HUES6 (cell line): Measurements from ENCODE around the gene CDH18.

Experiments used
- H3K27ac ChIP-seq: 2 replicates; pipeline ENCODE4 v1.7.0; 2013; ENCODE audit warnings: low read depth, mild to moderate bottlenecking, low read length, inconsistent platforms
- H3K27me3 ChIP-seq: 2 replicates; pipeline ENCODE4 v1.6.1; 2013; ENCODE audit warnings: low read length; ENCODE audit not compliant: control insufficient read depth, insufficient read depth
- H3K36me3 ChIP-seq: 2 replicates; pipeline ENCODE4 v1.6.1; 2013; ENCODE audit warnings: low read length; ENCODE audit not compliant: control insufficient read depth, insufficient read depth
- H3K4me1 ChIP-seq: 2 replicates; pipeline ENCODE4 v1.6.1; 2013; ENCODE audit warnings: low read length; ENCODE audit not compliant: control insufficient read depth, insufficient read depth
- H3K4me3 ChIP-seq: 2 replicates; pipeline ENCODE4 v1.5.1; 2013; ENCODE audit warnings: low read depth, low read length
- H3K9ac ChIP-seq: one replicate; pipeline ENCODE4 v1.6.1; 2013; ENCODE audit warnings: mild to moderate bottlenecking, low read length
- H3K9me3 ChIP-seq: 2 replicates; pipeline ENCODE4 v1.6.1; 2013; ENCODE audit warnings: low read depth, low read length; ENCODE audit not compliant: control insufficient read depth, insufficient read depth

The CDH18 gene

DNA sequence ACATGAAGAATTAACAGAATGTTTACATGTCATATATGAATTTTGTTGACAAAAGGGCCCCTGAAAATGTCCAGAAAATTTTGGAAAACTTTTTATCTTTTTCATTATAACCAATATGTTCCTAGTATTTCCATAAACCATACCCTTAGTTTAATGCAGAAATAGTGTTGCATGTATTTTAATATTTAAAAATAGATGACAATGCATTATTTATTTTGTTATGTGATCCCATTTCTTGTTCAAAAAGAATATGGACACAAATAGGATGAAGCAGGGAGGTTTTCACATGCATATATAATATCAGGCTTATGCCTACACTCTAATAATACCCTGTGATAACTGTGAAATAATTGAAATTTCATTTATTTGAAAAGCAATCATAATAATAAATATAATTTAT is 500.5 kb downstream of the CDH18 start:
- no peak overlapping the region for H3K4me3 ChIP-seq
- no peaks in the 10 kb centered on the region for H3K36me3 ChIP-seq
- no peaks in the 10 kb centered on the region for H3K27me3 ChIP-seq
- no peaks in the 10 kb centered on the region for H3K4me1 ChIP-seq
- no peak overlapping the region for H3K9ac ChIP-seq
- H3K9me3 ChIP-seq: no peaks in the 10 kb centered on the region
- H3K27ac ChIP-seq: no peak overlapping the region

GRCh38 chr5:19479562-19479961 is 508.4 kb downstream of the CDH18 start:
- Histone ChIP-seq H3K4me1 (no peaks in the 10 kb centered on the region), H3K4me3 (no peak overlapping the region), H3K27me3 (no peaks in the 10 kb centered on the region), H3K9me3 (no peaks in the 10 kb centered on the region), H3K9ac (no peak overlapping the region), H3K36me3 (no peaks in the 10 kb centered on the region), H3K27ac (no peak overlapping the region)

DNA sequence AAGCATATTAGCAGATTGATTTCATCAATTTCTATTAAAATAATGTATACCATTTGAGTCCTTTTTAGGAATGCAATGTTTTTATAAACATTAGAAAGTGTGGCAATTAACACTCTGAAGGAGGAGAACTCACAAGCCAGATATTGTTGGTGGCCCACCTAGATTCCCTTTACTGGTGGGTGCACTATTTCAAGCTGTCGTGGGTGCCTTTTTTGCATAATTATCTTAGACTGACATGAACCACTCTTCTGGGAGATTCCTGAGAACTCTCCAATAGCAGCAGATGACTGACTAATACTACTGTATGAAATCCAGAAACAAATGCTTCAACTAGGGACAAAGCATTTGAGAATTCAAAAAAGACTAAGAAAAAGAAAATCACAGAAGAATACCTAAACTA is 526.0 kb downstream of the CDH18 start:
- no peak overlapping the region for H3K27ac ChIP-seq
- no peak overlapping the region for H3K4me3 ChIP-seq
- no peak overlapping the region for H3K9ac ChIP-seq
- no peaks in the 10 kb centered on the region for H3K4me1 ChIP-seq
- H3K36me3 ChIP-seq: no peaks in the 10 kb centered on the region
- no peaks in the 10 kb centered on the region for H3K27me3 ChIP-seq
- H3K9me3 ChIP-seq: 0 out of 2 replicates have a peak, but pooled peaks cover 2% of the 10 kb centered on the region

DNA sequence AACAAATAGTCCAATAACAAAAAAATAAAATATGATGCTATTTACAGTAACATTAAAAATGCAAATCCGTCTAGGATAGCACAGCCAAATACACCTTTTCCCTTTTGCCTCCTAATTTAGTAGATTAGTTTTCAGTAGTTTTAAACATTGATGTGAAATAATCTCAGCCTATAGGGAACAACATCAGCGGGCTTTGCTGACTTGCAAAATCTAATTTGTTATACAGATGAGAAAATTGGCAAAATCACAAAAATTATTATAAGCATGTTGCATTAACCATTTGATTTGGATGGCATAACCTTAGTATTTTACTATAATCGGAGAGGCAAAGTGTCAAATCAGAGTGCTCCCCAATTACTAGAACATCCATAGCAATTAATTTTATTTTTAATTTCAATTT is 563.5 kb downstream of the CDH18 start:
- no peaks in the 10 kb centered on the region for H3K4me1 ChIP-seq
- H3K27ac ChIP-seq: no peak overlapping the region
- H3K36me3 ChIP-seq: no peaks in the 10 kb centered on the region
- no peak overlapping the region for H3K9ac ChIP-seq
- H3K4me3 ChIP-seq: no peak overlapping the region
- no peaks in the 10 kb centered on the region for H3K9me3 ChIP-seq
- no peaks in the 10 kb centered on the region for H3K27me3 ChIP-seq
